CD4-positive, alpha-beta T cell (primary cell): ENCODE data around the gene MAML2. TPM values are rescaled to one million over a fixed set of nuclear protein-coding genes. Genes with fewer than 3 reads are reported as not detected.
A peak's percentile ranks its signal among the peaks of the same experiment; 100 is the strongest.

Experiments used
- ATAC-seq: fragments of 200-7000 bp; cut with Tn5 transposase; one replicate; pipeline ENCODE4 v1.10.0; 2022; ENCODE audit warnings: mild to moderate bottlenecking; ENCODE audit not compliant: poor library complexity
- CTCF ChIA-PET: fragments of 350-600 bp; sonication (Branson Sonifier 250); formaldehyde crosslinking; loops from one replicate; lab custom pipeline; 2021; ENCODE audit warnings: antibody characterized with exemption, inconsistent platforms; lab: Charles Lee
- POLR2A ChIA-PET: fragments of 350-600 bp; sonication (Branson Sonifier 250); formaldehyde crosslinking; loops from one replicate; lab custom pipeline; 2021; ENCODE audit warnings: antibody characterized with exemption, inconsistent platforms; lab: Charles Lee
- DNase-seq, 14 experiments: peaks; one replicate each; pipeline ENCODE4 v3.0.0-alpha.2; 2013 to 2020; ENCODE audit warnings: mixed read lengths in 2 of 14
- H3K27ac ChIP-seq, 2 donors: one replicate each; pipeline versions ENCODE4 v1.5.1 to v1.7.0; 2013; ENCODE audit warnings: low read length in 2 of 2, low read depth in 1 of 2, mild to moderate bottlenecking in 1 of 2
- H3K27me3 ChIP-seq, 2 experiments: 1 replicate in 1 of 2; 2 replicates in 1 of 2; pipeline versions ENCODE4 v1.6.1 to v1.7.0; 2013; ENCODE audit warnings: low read length in 2 of 2, control low read depth in 1 of 2, mild to moderate bottlenecking in 1 of 2, moderate library complexity in 1 of 2; ENCODE audit not compliant: insufficient read depth in 2 of 2, control insufficient read depth in 1 of 2
- H3K36me3 ChIP-seq: one replicate; pipeline ENCODE4 v1.6.1; 2013; ENCODE audit warnings: low read length, control low read depth; ENCODE audit not compliant: insufficient read depth
- H3K4me1 ChIP-seq: one replicate; pipeline ENCODE4 v1.6.1; 2013; ENCODE audit warnings: low read length, control low read depth; ENCODE audit not compliant: insufficient read depth
- H3K4me3 ChIP-seq: one replicate; pipeline ENCODE4 v1.5.1; 2013; ENCODE audit warnings: mild to moderate bottlenecking, low read length, moderate library complexity
- H3K9me3 ChIP-seq, 2 experiments: 1 replicate in 1 of 2; 2 replicates in 1 of 2; pipeline versions ENCODE4 v1.6.1 to v1.7.0; 2013; ENCODE audit warnings: low read length in 2 of 2, mild to moderate bottlenecking in 2 of 2, control low read depth in 1 of 2, moderate library complexity in 1 of 2; ENCODE audit not compliant: control insufficient read depth in 1 of 2, insufficient read depth in 1 of 2
- H3K27ac Mint-ChIP-seq: one replicate; pipeline ENCODE4 v1.8.0; 2020; ENCODE audit warnings: mixed read lengths
- H3K27me3 Mint-ChIP-seq: one replicate; pipeline ENCODE4 v1.8.0; 2021; ENCODE audit warnings: mixed read lengths
- H3K36me3 Mint-ChIP-seq: one replicate; pipeline ENCODE4 v1.8.0; 2021; ENCODE audit warnings: low read depth, mixed read lengths
- H3K4me1 Mint-ChIP-seq: one replicate; pipeline ENCODE4 v1.8.0; 2021; ENCODE audit warnings: low read depth, mixed read lengths
- H3K4me3 Mint-ChIP-seq: one replicate; pipeline ENCODE4 v1.8.0; 2020; ENCODE audit warnings: mild to moderate bottlenecking, mixed read lengths
- H3K9me3 Mint-ChIP-seq: one replicate; pipeline ENCODE4 v1.8.0; 2020; ENCODE audit warnings: mixed read lengths
- intact Hi-C, 2 experiments: fragments of 100-400 bp; cut with DNase I in 1 of 2; cut with micrococcal nuclease in 1 of 2; formaldehyde crosslinking; loops; one replicate each; pipeline versions ENCODE4 v1.15.1 to v1.9.0; 2023 to 2025; cut with DNase I, micrococcal nuclease
- total RNA-seq, 174 experiments: library from RNA in 2 of 174; stranded (reverse) in 2 of 174; gene quantifications; one replicate each; pipeline ENCODE4 v1.2.3 and lab custom pipeline; 2021 to 2026
- TF ChIP-seq, protein P1 (sequence below): fragments of 200-600 bp; IDR thresholded peaks from one replicate; pipeline ENCODE4 v1.8.0; 2022; ENCODE audit warnings: antibody characterized with exemption, mild to moderate bottlenecking

Gene MAML2
- total RNA-seq, 2 experiments from 2014 or later, result 58.8 to 59.8 TPM

GRCh38 chr11:96147906-96148486 lies 195.0 kb downstream of the MAML2 start:
- TF ChIP-seq, protein P1, sequence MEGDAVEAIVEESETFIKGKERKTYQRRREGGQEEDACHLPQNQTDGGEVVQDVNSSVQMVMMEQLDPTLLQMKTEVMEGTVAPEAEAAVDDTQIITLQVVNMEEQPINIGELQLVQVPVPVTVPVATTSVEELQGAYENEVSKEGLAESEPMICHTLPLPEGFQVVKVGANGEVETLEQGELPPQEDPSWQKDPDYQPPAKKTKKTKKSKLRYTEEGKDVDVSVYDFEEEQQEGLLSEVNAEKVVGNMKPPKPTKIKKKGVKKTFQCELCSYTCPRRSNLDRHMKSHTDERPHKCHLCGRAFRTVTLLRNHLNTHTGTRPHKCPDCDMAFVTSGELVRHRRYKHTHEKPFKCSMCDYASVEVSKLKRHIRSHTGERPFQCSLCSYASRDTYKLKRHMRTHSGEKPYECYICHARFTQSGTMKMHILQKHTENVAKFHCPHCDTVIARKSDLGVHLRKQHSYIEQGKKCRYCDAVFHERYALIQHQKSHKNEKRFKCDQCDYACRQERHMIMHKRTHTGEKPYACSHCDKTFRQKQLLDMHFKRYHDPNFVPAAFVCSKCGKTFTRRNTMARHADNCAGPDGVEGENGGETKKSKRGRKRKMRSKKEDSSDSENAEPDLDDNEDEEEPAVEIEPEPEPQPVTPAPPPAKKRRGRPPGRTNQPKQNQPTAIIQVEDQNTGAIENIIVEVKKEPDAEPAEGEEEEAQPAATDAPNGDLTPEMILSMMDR, result no peak
- POLR2A ChIA-PET, result no interaction called here
- peaks cover 26% of the 10 kb centered on the region for H3K36me3 Mint-ChIP-seq
- H3K27ac ChIP-seq, result no peak overlapping the region
- CTCF ChIA-PET, result no interaction called here
- H3K27me3 ChIP-seq, result no peaks in the 10 kb centered on the region
- H3K4me1 Mint-ChIP-seq, result peaks cover 57% of the 10 kb centered on the region
- no peak overlapping the region for H3K4me3 ChIP-seq
- H3K9me3 ChIP-seq, result no peaks in the 10 kb centered on the region
- H3K9me3 Mint-ChIP-seq, result no peaks in the 10 kb centered on the region
- H3K27me3 Mint-ChIP-seq, result no peaks in the 10 kb centered on the region
- no peak for ATAC-seq
- intact Hi-C loops, result no loop called here
- peak overlapping the region; percentile 46 for H3K27ac Mint-ChIP-seq
- H3K4me1 ChIP-seq, result peaks cover 3% of the 10 kb centered on the region
- no peak for DNase-seq
- peaks cover 7% of the 10 kb centered on the region for H3K36me3 ChIP-seq
- no peak overlapping the region for H3K4me3 Mint-ChIP-seq

GRCh38 chr11:96147186-96147585 lies 195.8 kb downstream of the MAML2 start:
- Histone ChIP-seq H3K4me3 (no peak overlapping the region), H3K9me3 (no peaks in the 10 kb centered on the region), H3K27me3 (no peaks in the 10 kb centered on the region), H3K36me3 (peaks cover 7% of the 10 kb centered on the region), H3K4me1 (peaks cover 3% of the 10 kb centered on the region), H3K27ac (no peak overlapping the region)
- ChIA-PET CTCF (interaction anchor here (1.3 kb wide), 1 partner anchor 135 kb away, joined by 3 read pairs; no protein-coding TSS in a partner anchor), POLR2A (no interaction called here)
- H3K27ac Mint-ChIP-seq, result no peak overlapping the region
- intact Hi-C loops, result no loop called here
- ATAC-seq (no peak), DNase-seq (no peak)
- H3K9me3 Mint-ChIP-seq, result no peaks in the 10 kb centered on the region
- TF ChIP-seq, protein P1, result no peak
- peaks cover 24% of the 10 kb centered on the region for H3K36me3 Mint-ChIP-seq
- no peak overlapping the region for H3K4me3 Mint-ChIP-seq
- peaks cover 59% of the 10 kb centered on the region for H3K4me1 Mint-ChIP-seq
- no peaks in the 10 kb centered on the region for H3K27me3 Mint-ChIP-seq

DNA sequence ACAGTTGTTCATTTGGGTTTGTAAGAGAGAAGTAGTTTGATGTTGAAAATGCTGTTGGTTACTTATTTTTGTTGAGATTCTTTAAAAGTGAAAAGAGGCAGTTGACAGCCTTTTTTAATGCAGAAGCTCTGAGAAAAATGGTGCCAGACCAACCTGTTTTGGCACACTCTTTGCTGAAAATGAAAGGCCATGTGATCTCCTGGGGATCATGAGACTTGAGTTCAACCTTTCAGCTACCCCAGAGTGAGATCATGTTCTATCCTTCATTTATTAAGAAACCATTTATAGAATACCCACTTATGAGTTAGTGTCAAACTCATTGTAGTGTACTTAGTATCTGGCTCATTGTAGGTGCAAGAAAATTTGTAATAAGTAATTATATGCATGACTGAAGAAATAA lies 196.2 kb downstream of the MAML2 start:
- TF ChIP-seq, protein P1, result no peak
- Histone ChIP-seq H3K27ac (no peak overlapping the region), H3K9me3 (no peaks in the 10 kb centered on the region), H3K4me1 (peaks cover 3% of the 10 kb centered on the region), H3K36me3 (peaks cover 7% of the 10 kb centered on the region), H3K4me3 (no peak overlapping the region), H3K27me3 (no peaks in the 10 kb centered on the region)
- Mint-ChIP-seq H3K27me3 (no peaks in the 10 kb centered on the region), H3K27ac (no peak overlapping the region), H3K4me3 (no peak overlapping the region), H3K9me3 (no peaks in the 10 kb centered on the region), H3K36me3 (peaks cover 28% of the 10 kb centered on the region), H3K4me1 (peaks cover 60% of the 10 kb centered on the region)
- DNase-seq, result no peak
- CTCF ChIA-PET, result interaction anchor here (0.6 to 1.3 kb wide), 2 partner anchors 63 to 135 kb away, joined by 3 read pairs; no protein-coding TSS in a partner anchor
- ATAC-seq, result no peak
- POLR2A ChIA-PET, result no interaction called here
- intact Hi-C loops, result no loop called here
